RCC 7860 (cell line): ENCODE results near the gene ALDOB.
"Not testable (repeated sequence)": the region's sequence is repeated elsewhere in the genome, so short reads cannot be mapped to it uniquely, and the experiment has no call there.

Source experiments
- DNase-seq: peaks from one replicate; pipeline ENCODE4 v3.0.0-alpha.2; 2015; ENCODE audit warnings: low spot score
- FAIRE-seq: peaks from 2 replicates; lab custom pipeline; 2012; peaks lifted over from hg19 to GRCh38; lab: Jason Lieb, UNC

Gene ALDOB

DNA sequence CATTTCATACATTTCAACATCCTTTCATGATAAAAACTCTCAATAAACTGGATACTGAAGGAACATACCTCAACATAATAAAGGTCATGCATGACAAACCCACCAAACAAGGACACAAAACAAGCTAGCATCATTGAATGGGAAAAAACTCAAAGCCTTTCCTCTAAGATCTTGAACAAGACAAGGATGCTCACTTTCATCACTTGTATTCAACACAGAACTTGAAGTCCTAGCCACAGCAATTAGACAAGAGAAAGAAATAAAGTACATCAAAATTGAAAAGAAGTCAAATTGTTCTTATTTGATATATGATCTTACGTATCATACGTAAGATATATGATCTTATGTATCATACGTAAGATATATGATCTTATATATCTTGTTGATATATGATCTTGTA is 42.4 kb downstream of the ALDOB start:
- FAIRE-seq (no peak), DNase-seq (no peak)

- DNase-seq (no peak), FAIRE-seq (no peak)
Observed at GRCh38 chr9:101388507-101388993, 47.0 kb downstream of the ALDOB start.

- FAIRE-seq: peak; percentile 36
- peak; percentile 28 for DNase-seq
Observed at GRCh38 chr9:101387871-101388506, 47.6 kb downstream of the ALDOB start.

GRCh38 chr9:101384873-101385536 is 50.6 kb downstream of the ALDOB start, which contains the start of gene BAAT:
Gene BAAT (minus strand): TSS chr9:101385006. CDS start chr9:101371404, 13,602 bp downstream.
- DNase-seq, FAIRE-seq: not testable (repeated sequence)

- DNase-seq (peak; percentile 31), FAIRE-seq (peak; percentile 64)
Observed at GRCh38 chr9:101383361-101383760, 52.2 kb downstream of the ALDOB start.

GRCh38 chr9:101381833-101382342 is 53.7 kb downstream of the ALDOB start:
- FAIRE-seq: no peak
- no peak for DNase-seq

- no peak for DNase-seq
- FAIRE-seq: no peak
Observed at GRCh38 chr9:101381118-101381517, 54.5 kb downstream of the ALDOB start.

GRCh38 chr9:101380295-101380694 is 55.3 kb downstream of the ALDOB start:
- DNase-seq (no peak), FAIRE-seq (no peak)

DNA sequence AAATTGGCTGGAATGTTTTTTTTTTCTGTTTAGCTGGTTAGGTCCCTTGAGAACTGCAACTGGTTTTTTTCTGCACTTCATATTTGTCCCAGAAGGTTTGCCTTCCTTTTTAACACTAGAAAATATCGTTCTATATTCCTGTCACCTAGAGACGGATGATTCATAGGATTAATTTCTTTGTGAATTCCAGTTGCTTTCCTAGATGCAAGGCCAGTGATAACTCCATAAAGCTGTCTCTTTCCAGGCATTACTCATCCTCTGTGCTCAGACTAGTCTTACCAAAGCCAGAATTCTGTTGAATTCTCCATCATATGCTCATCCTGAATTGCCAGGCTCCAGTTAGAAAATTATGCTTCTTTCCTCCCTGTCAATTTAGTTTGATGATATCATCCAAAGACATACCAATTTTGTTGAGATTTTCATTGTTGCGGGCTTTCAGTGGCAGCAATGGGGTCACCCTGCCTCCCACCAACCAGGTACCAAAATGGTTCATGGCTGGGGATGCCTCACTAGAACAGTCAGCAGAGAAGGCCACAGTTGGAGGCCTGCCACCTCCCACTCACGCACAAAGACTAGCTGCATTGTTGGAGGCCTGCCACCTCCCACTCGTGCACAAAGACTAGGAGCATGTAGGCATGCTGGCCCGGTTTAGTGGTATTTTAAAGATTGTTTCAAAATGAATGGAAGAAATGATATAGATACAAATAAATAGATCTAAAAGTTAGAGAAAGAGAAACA is 59.3 kb downstream of the ALDOB start:
- DNase-seq: peak; percentile 94
- FAIRE-seq: peak; percentile 79

GRCh38 chr9:101375546-101375945 is 60.0 kb downstream of the ALDOB start:
- FAIRE-seq: no peak
- no peak for DNase-seq

DNA sequence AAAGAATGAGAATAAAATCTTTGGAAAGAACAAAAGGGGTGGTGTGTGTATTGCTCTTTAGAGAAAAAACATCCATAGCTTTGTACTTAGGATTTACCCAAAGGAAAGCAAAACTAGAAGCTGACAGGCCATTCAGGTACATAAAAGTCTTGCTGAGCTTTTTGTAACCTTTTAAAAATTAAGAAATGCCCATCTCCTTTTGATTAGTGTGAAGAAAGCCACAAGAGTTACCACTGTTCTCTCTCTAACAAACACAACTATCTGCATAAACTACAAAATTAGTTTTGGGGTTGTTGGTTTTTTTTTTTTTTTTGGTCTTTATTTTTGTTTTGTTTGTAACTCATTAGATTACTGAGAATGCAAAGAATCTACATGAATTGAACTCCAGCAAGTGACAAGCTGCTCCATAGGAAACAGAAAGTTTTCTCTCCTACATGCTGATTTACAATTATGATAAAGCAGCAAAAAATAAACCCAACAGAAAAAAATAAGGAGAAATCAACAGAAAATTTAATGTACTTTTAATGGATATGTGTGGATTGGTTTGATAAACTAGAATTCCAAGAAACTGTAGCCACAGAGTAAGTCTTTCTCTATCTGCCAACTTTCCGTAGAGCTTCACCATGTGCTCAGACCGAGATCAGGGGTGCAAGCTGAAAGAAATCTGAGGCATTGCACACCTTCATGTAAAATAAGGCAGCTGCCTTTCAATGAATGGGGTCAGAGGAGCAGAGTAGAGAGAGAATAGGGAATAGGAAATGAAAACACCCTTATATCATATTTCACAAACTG is 63.1 kb downstream of the ALDOB start:
- FAIRE-seq (no peak), DNase-seq (no peak)

DNA sequence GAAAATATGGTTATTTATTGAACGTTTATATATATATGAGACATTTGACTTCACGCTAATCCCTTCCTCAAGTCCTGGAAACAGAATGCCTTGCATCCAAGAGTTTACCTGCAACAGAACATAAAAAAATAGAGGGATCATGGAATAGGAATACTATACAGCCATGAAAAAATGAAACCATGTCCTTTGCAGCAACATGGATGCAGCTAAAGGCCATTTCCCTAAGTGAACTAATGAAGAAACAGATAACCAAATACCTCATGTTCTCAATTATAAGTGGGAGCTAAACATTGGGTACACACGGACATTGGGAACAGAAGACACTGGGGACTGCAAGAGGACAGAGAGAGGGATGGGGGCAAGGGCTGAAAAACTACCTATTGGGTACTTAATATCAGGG is 63.8 kb downstream of the ALDOB start:
- FAIRE-seq: no peak
- no peak for DNase-seq
